Renal cortical epithelial cell (primary cell): ENCODE measurements around the gene FJX1. TPM values are rescaled to one million over a fixed set of nuclear protein-coding genes. Genes with fewer than 3 reads are reported as not detected.
A peak's percentile ranks its signal among the peaks of the same experiment; 100 is the strongest.

ENCODE experiments used
- DNase-seq: peaks from one replicate; pipeline ENCODE4 v3.0.0-alpha.2; 2011; ENCODE audit warnings: low read depth
- total RNA-seq: library from RNA; depleted of rRNA; stranded (reverse); fragments of >200 nt; gene quantifications from 2 replicates; pipeline ENCODE4 v1.2.3, GENCODE V29; 2014

Gene FJX1
- total RNA-seq, 1 donor from 2014 or later: 28.3 TPM

DNA sequence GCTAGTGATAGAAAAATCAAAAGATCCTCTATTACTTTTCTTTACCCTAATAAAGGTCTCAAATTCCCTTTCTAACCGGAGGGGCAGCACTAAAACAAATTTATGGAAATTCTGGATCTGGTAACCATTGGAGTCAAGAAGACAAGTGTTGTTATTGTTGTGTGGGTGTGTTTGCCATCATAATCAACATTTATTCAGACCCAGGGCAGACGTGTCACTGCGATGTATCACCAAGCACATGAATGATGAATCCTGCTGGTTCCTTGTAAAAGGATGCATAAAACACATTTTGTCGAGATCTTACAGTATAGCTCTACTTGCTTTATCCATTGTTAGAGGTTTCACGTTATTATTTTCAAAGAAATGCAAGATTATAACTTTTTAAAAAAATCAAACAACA, 12.1 kb upstream of the FJX1 start:
- no peak for DNase-seq

DNA sequence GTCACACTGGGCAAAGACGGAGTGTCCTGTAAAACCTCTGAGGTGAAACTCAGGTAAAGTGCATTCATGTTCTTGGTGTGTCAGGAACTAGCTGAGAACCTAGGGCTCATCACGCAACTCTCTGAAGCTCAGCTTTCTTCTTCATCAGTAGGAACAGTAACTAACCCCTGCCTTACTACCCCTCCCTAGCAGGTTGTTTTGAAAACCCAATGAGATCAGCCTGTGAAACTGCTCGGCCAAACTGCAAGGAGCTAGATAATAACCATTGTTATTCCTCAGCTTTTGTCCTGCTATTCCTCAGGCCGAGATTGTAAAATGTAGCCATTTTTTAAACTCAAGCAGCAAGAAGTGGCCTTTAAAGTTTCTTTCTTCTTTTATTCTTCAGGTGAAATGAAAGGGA, 9.8 kb upstream of the FJX1 start:
- no peak for DNase-seq

DNA sequence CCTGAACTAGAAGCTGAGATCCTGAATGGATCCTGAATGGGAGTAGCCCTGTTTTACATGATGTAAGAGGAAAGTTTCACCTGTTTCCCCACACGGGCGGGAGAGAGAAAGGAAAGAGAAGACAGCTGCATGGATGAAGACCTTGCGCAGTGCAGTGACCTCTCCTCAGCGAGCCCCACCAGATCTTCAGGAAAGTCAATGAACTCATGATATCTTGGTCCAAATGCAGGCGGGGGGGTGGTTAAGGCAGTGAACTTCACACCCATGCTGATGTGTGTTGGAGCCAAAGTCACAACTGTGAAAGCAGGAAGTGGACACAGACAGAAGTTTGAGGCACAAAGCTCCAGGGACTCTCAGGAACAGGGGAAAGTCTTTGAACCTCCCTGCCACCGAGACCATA, 8.6 kb upstream of the FJX1 start:
- DNase-seq: no peak

DNA sequence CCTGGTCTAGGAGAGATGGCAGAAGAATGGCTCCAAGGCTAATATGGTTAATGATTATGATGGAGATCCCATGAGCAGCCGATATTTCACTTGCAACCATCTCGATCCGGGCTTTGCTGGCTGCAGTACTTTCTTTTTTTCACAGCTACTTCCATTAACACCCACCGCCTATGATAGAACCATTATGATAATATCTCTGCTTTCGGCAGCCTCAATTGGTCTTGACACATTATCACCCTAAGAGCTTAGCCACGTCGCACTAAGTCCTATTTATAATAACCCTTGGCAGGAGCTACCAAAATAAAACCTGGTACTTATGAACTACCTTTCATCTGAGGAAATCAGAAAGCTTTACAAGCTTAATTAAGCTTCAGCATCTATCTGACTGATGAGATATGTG, 7.6 kb upstream of the FJX1 start:
- no peak for DNase-seq

DNA sequence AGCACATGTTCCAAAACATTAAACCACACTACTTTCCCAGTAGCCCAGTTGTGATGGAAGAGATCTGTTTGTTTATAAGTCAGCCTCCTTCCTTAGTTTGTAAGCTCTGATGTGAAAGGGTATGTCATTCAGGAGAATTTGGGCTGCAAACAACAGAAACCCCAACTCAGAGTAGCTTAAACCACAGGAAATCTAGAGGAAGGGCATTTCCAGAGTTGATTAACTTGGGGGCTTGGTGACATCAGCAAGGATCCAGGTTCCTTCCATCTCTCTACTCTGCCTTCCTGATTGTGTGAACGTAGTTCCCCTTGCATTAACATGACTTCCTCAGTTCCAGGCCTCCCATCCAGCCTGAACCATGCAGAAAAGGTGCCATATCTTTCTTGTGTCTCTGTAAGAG, 6.5 kb upstream of the FJX1 start:
- DNase-seq: no peak

DNA sequence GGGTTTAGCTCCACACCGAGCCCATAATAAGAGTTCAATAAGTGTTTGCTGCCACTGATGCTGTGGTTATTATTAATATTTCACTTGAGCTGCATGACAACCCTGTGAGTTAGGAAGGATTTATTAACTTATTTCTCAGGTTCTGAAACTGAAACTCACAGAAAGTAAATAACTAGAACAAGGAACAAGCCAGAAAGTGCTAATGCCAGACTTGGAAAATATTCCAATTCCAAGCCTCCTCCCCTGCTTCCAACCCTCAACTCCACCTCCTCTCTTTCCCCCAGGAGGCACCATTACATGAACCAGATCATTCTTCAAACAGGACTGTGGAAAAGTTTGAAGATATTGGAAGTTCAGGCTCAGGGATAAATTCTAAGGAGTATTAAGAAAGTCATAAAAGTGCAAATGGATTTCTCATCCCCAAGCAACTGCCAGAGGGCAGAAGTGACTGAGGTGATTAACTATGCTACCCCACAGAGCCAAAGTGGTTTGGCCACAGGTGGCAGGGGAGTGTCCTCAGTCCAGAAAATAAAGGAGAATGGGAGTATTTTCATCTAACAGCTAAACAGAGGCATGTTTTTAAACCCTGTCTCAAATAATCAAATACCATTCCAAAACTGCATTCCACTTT, 3.2 kb upstream of the FJX1 start:
- peak; percentile 59 for DNase-seq

DNA sequence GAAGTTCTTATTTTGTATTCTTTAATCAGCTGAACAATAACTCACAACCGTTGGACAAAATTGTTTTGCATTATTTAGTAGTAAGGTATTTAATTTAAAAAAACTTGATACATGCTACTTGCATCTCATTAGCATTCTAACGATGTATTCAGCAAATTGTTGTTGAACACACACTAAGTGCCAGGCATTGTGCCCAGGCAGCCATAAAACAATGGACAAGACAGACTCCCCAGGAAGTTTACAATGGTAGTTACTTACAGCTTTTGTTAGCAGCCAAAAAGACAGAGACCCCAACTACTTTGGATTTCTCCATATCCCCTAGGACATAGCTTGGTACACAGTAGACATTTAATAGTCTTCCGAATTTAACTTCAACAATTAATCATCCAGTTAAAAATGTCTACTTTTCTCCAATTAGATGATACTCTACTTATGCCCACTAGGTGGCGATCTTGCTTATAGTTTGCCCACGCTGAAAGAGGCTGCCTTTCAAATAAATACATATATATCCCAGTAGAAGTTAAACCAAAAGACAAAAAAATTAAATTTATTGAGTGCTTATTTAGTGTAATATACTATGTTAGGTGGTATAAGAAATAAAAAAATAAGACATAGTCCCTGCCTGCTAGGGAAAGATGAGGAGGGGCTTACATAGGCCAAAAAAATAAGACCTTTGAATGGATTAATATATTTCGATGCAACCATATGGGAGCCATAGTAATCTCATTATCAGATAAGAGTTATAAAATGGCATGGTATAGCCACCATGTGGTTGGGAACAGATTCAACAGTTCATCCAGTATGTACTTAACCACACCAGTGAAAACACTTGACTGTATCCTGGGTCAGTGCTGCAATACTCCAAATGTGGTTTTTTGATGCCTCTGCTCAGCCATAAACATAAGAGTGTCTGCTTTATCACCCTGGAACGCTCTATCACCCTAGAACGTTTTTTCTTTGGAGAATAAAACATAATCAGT, 2.0 kb upstream of the FJX1 start:
- no peak for DNase-seq

DNA sequence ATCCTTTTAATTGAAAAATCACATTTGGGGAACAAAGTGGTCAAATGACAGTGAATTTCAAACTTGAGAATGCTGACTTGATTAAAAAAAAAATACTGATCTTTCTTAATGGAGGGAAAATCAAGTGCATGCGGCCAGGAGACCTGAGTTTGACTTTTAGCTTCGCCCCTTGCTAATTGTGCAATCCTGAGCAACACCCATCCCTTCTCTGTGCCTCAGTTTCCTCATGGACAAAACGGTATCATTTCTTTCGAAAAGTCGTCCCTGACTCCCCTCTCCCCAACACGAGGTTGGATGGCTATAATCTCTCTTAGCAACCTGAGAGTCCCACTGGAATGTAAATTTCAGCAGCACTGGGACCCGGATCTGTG, 959 bp upstream of the FJX1 start:
- no peak for DNase-seq

DNA sequence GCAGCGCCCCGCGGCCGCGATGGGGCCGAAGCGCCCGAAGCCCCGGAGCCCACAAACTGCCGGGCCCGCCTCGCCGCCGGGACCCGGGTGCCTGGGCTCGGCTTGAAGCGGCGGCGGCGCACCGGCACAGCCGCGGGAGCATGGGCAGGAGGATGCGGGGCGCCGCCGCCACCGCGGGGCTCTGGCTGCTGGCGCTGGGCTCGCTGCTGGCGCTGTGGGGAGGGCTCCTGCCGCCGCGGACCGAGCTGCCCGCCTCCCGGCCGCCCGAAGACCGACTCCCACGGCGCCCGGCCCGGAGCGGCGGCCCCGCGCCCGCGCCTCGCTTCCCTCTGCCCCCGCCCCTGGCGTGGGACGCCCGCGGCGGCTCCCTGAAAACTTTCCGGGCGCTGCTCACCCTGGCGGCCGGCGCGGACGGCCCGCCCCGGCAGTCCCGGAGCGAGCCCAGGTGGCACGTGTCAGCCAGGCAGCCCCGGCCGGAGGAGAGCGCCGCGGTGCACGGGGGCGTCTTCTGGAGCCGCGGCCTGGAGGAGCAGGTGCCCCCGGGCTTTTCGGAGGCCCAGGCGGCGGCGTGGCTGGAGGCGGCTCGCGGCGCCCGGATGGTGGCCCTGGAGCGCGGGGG, 346 bp downstream of the FJX1 start:
- no peak for DNase-seq

DNA sequence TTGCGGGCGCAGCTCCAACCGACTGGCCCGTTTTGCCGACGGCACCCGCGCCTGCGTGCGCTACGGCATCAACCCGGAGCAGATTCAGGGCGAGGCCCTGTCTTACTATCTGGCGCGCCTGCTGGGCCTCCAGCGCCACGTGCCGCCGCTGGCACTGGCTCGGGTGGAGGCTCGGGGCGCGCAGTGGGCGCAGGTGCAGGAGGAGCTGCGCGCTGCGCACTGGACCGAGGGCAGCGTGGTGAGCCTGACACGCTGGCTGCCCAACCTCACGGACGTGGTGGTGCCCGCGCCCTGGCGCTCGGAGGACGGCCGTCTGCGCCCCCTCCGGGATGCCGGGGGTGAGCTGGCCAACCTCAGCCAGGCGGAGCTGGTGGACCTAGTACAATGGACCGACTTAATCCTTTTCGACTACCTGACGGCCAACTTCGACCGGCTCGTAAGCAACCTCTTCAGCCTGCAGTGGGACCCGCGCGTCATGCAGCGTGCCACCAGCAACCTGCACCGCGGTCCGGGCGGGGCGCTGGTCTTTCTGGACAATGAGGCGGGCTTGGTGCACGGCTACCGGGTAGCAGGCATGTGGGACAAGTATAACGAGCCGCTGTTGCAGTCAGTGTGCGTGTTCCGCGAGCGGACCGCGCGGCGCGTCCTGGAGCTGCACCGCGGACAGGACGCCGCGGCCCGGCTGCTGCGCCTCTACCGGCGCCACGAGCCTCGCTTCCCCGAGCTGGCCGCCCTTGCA, 1.0 kb downstream of the FJX1 start:
- no peak for DNase-seq

DNA sequence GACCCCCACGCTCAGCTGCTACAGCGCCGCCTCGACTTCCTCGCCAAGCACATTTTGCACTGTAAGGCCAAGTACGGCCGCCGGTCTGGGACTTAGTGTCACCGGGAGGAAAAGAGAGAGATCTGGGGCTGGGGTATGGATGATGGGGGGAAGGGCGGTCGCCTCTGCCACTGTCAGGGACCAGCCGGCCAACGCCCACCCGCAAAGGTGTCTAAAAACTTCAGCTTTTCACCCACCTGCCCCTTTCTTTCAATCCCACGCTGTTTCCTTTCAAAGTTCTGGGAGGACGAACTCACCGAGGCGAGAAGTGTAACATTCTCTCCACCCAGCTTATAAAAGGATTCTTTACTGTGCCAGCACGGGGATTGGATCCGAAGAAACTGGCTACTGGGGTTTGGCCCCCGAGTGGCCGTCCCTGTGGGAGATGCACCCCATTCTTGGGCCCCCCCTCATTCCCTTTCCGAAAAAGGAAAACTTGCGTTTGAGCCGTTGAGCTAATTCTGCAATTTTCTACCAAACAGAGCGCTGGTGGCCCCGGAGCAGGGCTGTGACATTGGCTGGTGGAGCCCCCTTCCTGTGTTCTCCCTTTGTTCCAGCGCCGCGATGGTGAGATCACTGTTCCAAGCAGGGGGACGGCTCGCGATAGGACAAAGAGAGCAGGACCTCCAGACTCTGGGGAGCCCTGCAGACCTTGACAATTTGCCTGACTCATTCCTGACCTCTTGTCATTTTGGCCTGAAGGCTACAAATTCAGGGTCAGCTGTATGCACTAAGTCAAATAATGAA, 1.8 kb downstream of the FJX1 start:
- DNase-seq: no peak

DNA sequence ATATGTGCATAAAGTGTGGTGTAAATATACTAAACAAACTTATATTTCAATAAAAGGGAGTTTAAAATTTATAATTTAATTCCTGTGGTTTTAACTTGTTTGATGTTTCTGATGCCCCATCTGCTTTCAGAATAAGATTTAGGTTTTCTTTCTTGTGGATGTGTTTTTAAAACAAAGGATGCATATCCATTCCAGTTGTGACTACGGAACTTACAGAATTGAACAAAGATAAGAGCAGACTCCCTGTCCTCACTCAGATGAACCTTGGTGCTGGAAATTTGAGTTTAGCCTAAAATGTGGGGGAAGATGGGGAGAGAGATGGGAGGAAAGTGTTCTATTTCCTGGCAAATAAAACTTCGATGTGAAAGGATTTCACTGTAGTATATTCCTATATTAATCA, 2.5 kb downstream of the FJX1 start:
- DNase-seq: no peak

DNA sequence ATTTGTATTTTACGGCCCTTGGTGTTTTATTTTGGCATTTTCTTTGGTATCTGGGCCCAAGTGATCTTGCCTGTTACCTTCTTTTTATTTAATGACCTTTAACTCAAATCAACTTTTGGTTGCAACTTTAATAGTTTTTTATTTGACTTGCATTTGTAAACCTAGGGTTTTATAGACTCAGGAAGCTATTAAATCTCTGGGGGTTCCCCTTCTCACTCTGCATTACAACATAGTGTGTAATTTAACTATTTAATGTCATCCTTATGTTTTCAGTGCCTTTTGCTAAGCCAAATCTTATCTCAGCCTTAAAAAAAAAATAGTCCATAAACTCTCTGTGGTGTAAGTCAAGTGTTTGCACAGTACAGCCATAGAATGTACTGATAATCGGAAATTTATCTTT, 3.4 kb downstream of the FJX1 start:
- no peak for DNase-seq

DNA sequence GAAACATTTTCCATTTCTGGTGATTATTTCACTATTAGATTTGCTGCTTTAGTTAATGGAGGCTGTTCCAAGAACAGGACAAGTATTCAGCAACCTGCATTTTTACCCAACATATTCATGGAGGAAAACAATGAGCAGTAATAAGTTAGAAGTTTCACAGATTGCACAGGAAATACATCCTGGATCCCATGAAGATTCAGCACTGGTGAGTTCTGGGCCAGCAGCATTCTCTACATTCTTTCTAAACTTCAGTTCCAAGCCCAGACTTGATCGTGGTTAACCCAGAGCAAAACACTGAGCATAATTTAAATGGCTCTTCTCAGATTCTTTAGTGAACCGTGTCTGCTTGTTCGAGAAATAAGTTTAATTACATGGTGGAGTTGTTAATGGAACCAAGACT, 3.8 kb downstream of the FJX1 start:
- peak; percentile 94 for DNase-seq

DNA sequence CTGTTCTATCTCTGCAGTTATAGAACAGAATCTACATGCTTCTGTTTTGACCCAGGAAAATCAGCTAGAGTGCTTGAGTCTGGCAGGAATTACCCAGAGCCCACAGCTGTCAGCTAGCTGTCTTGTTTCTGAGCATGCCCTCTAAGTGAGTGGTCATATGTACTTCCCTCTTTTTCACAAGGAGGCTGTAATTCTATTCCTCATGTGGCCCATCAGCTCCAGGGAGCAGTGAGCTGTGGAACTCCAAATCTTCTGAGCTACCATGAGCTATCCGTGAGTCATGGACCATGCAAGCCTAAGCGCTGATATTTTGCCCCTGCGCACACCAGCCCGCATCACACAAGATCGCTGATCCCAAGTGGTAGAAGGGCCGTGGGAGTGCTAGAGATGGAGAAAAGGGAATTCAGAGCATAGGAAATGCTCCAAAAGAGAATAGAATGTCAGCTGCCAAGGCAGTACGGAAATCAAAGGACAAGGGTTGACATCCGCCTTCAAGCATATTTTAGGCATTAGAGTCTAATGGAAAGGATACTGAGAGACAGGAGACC, 5.4 kb downstream of the FJX1 start:
- peak; percentile 81 for DNase-seq

DNA sequence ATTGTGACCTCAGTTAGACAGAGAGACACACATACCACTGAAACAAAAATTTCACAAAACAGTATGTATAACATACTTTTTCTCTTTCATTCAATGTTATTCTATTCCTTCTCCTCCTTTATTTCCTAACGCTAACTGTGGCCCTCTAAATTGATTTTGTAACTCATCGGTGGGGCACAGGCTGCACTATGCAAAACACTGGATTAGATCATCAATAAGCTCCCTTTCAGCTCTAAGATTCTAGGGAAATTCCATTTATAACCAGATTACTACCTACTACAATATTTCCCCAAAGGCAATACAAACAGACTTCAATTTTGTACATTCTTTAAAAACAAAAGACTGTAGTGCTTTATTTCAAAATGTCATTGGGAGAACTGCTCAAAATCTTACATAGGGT, 6.1 kb downstream of the FJX1 start:
- no peak for DNase-seq

DNA sequence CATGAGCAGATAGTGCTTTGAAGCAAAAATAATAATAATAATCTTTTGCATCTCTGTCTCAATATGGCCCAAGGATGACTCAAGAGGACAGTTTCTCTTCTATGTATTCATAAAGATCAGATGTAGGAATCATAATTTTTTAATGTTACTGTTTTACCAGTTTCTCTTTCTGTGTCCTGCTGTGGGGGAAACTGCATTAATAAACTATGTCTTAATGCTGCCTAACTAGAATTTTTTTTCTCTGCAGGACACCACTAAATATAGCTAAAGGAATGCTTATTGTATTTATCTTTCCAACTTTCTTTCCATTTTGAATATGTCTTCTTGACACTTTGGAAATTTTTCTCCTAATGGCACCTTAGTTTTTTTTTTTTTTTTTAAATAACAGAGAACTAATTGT, 6.5 kb downstream of the FJX1 start:
- DNase-seq: no peak

DNA sequence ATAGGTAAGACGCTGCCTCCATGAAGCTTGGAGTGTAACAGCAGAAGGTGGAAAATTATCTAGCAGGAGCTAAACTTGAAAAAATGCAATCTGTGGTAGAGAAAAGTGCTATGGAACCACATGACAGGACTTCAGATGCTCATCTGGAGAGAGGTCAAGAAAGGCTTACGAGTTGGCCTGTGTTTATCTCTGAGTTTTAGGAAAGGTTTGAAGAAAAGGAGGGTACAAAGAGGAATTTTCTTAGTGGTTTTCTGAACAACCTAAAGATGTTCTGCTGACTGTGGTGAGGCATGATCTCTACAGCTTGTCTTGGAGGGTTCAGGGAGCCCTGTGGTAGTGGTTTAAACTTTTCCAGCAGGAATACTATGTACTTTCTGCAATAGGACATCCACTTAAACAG, 8.2 kb downstream of the FJX1 start:
- DNase-seq: no peak

DNA sequence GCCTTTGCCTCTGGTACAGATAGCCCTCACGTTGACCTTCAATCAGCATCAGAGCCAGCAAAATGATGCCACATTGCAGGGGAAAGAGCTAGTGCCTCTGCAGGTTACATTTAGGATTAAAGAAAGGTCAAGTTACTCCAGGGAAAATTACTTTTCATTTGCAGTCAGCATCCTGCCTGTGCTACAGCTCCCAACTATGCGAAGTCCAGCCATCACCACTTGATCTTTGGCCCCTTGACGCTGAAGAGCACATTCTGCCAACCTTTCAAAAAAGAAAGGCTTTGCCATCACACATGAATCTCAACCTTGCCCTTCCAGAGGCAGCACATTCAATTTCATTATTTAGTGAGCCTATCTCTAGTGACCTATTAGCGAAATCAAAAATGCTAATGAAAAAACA, 11.3 kb downstream of the FJX1 start:
- no peak for DNase-seq

DNA sequence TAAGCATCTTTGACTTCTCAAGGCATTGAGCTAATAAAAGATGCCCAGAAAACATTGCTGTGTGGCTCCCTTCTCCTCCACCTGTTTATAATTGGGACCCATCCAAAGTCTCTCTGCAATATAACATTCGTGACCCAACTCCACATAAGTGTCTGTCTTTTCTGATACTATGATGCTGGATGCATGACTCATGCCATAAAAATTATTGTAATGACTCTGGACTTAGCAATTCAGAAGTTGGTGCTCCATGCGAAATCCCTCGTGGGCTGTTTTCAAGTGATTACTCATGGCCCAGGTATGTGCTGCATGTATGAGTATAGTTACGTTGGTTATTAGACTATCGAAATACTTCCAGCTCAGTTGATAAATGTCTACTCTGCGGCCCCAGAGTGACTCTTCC, 11.7 kb downstream of the FJX1 start:
- peak; percentile 99 for DNase-seq

DNA sequence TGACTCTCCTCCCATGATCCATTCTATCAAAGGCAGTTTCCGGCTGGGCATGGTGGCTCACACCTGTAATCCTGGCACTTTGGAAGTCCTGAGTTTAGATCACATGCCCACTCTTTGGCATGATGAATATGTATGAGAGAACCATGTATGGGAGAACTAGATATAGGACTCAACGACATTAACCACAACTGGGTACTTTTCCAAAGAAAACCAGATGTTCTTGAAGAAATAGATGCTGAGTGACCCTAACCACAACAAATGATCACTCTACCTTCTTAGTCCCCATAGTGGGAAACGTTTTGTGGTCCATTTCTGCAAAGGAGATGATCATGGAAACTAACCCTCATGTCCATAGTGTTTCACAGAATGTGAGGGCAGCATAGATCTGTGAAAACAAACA, 13.6 kb downstream of the FJX1 start:
- no peak for DNase-seq
